ENCODE measurements around the gene ALDH16A1.

Gene ALDH16A1

GRCh38 chr19:49488863-49489537 lies 36.0 kb downstream of the ALDH16A1 start:
- DNase-seq (ENCODE audit: low spot score), result no peak

GRCh38 chr19:49489601-49490167 lies 36.7 kb downstream of the ALDH16A1 start:
- no peak for DNase-seq (ENCODE audit: low spot score)

- no peak for DNase-seq (ENCODE audit: low spot score)
Measured at GRCh38 chr19:49490287-49491029, 37.4 kb downstream of the ALDH16A1 start.

GRCh38 chr19:49491030-49491803 lies 38.2 kb downstream of the ALDH16A1 start:
- no peak for DNase-seq (ENCODE audit: low spot score)

GRCh38 chr19:49491804-49492572 lies 39.0 kb downstream of the ALDH16A1 start:
- DNase-seq (ENCODE audit: low spot score), result peak; percentile 50

- DNase-seq (ENCODE audit: low spot score), result peak; percentile 77
Measured at GRCh38 chr19:49492573-49493405, 39.8 kb downstream of the ALDH16A1 start.

- DNase-seq (ENCODE audit: low spot score), result no peak
Measured at GRCh38 chr19:49496574-49497008, 43.6 kb downstream of the ALDH16A1 start.

- DNase-seq (ENCODE audit: low spot score), result peak; percentile 47
Measured at GRCh38 chr19:49497047-49497788, 44.2 kb downstream of the ALDH16A1 start.

- no peak for DNase-seq (ENCODE audit: low spot score)
Measured at GRCh38 chr19:49497789-49498103, 44.7 kb downstream of the ALDH16A1 start.

GRCh38 chr19:49498475-49498874 lies 45.5 kb downstream of the ALDH16A1 start:
- DNase-seq (ENCODE audit: low spot score), result no peak

- no peak for DNase-seq (ENCODE audit: low spot score)
Measured at GRCh38 chr19:49499030-49499670, 46.1 kb downstream of the ALDH16A1 start.

- peak; percentile 57 for DNase-seq (ENCODE audit: low spot score)
Measured at GRCh38 chr19:49502866-49503581, 50.0 kb downstream of the ALDH16A1 start.

GRCh38 chr19:49503582-49503962 lies 50.5 kb downstream of the ALDH16A1 start:
- no peak for DNase-seq (ENCODE audit: low spot score)

- DNase-seq (ENCODE audit: low spot score), result peak; percentile 67
Measured at GRCh38 chr19:49506575-49507105, 53.6 kb downstream of the ALDH16A1 start.

- DNase-seq (ENCODE audit: low spot score), result no peak
Measured at GRCh38 chr19:49507803-49508494, 54.9 kb downstream of the ALDH16A1 start.

- DNase-seq (ENCODE audit: low spot score), result no peak
Measured at GRCh38 chr19:49512970-49513745, 60.1 kb downstream of the ALDH16A1 start.

GRCh38 chr19:49513746-49514118 lies 60.7 kb downstream of the ALDH16A1 start:
- no peak for DNase-seq (ENCODE audit: low spot score)
